Liver (tissue), 9 donors: ENCODE data around the gene ZNF831. TPM values are rescaled to one million over a fixed set of nuclear protein-coding genes. Genes with fewer than 3 reads are reported as not detected.

Experiments
- DNase-seq: peaks from one replicate; pipeline ENCODE4 v3.0.0-alpha.2; 2017; ENCODE audit warnings: low spot score
- H3K27ac ChIP-seq, 2 donors: one replicate each; pipeline ENCODE4 v1.7.0; 2013; ENCODE audit warnings: inconsistent platforms in 2 of 2, low read length in 2 of 2, control low read depth in 1 of 2, low read depth in 1 of 2, mild to moderate bottlenecking in 1 of 2
- H3K27me3 ChIP-seq, 4 donors: one replicate each; pipeline versions ENCODE4 v1.6.1 to v1.7.0; 2013; ENCODE audit warnings: low read length in 3 of 4, inconsistent platforms in 1 of 4, mild to moderate bottlenecking in 1 of 4, moderate library complexity in 1 of 4; ENCODE audit not compliant: control insufficient read depth in 4 of 4, insufficient read depth in 4 of 4
- H3K36me3 ChIP-seq, 4 donors: one replicate each; pipeline versions ENCODE4 v1.6.1 to v1.7.0; 2013; ENCODE audit warnings: low read length in 3 of 4, mild to moderate bottlenecking in 3 of 4, low read depth in 1 of 4, moderate library complexity in 1 of 4; ENCODE audit not compliant: control insufficient read depth in 4 of 4, insufficient read depth in 3 of 4
- H3K4me1 ChIP-seq, 4 donors: one replicate each; pipeline versions ENCODE4 v1.6.1 to v1.7.0; 2013; ENCODE audit warnings: low read length in 3 of 4, mild to moderate bottlenecking in 3 of 4, moderate library complexity in 1 of 4; ENCODE audit not compliant: control insufficient read depth in 4 of 4, insufficient read depth in 4 of 4
- H3K4me3 ChIP-seq, 3 donors: one replicate each; pipeline versions ENCODE4 v1.6.1 to v1.7.0; 2013; ENCODE audit warnings: low read length in 3 of 3, control low read depth in 1 of 3, low read depth in 1 of 3, mild to moderate bottlenecking in 1 of 3
- H3K9ac ChIP-seq, 2 donors: one replicate each; pipeline ENCODE4 v1.7.0; 2013; ENCODE audit warnings: low read length in 2 of 2, mild to moderate bottlenecking in 2 of 2, moderate library complexity in 2 of 2, control low read depth in 1 of 2, low read depth in 1 of 2
- H3K9me3 ChIP-seq, 4 donors: one replicate each; pipeline versions ENCODE4 v1.6.1 to v1.7.0; 2013; ENCODE audit warnings: low read length in 3 of 4; ENCODE audit not compliant: control insufficient read depth in 4 of 4
- EGR1 ChIP-seq, 2 donors: IDR thresholded peaks; 2 replicates each; pipeline ENCODE4 v1.6.1; 2016 to 2018; ENCODE audit warnings: antibody characterized with exemption in 2 of 2, low read depth in 2 of 2
- FOXA1 ChIP-seq: IDR thresholded peaks from 2 replicates; pipeline ENCODE4 v1.6.1; 2016; ENCODE audit warnings: antibody characterized with exemption
- FOXA2 ChIP-seq: IDR thresholded peaks from 2 replicates; pipeline ENCODE4 v1.6.1; 2016; ENCODE audit warnings: antibody characterized with exemption
- GABPA ChIP-seq, 2 donors: IDR thresholded peaks in 1 of 2; conservative IDR thresholded peaks in 1 of 2; 2 replicates each; pipeline ENCODE4 v1.6.1; 2016; ENCODE audit warnings: antibody characterized with exemption in 2 of 2, mild to moderate bottlenecking in 1 of 2, moderate library complexity in 1 of 2
- HNF4A ChIP-seq, 2 donors: conservative IDR thresholded peaks; 2 replicates each; pipeline ENCODE4 v1.6.1; 2016; ENCODE audit warnings: antibody characterized with exemption in 2 of 2, mild to moderate bottlenecking in 2 of 2
- HNF4G ChIP-seq: IDR thresholded peaks from 2 replicates; pipeline ENCODE4 v1.6.1; 2016; ENCODE audit warnings: antibody characterized with exemption
- RAD21 ChIP-seq, 2 donors: IDR thresholded peaks; 2 replicates each; pipeline ENCODE4 v1.6.1; 2016; ENCODE audit warnings: antibody characterized with exemption in 2 of 2, mild to moderate bottlenecking in 2 of 2
- SP1 ChIP-seq: IDR thresholded peaks from 2 replicates; pipeline ENCODE4 v1.6.1; 2018; ENCODE audit warnings: antibody characterized with exemption, mild to moderate bottlenecking
- TAF1 ChIP-seq: conservative IDR thresholded peaks from 2 replicates; pipeline ENCODE4 v1.6.1; 2016; ENCODE audit warnings: antibody characterized with exemption, mild to moderate bottlenecking
- WGBS: extraction: QIAGEN DNeasy Blood & Tissue Kit; methylation state at CpG from one replicate; pipeline ENCODE4 v1.1.7; 2013; 5-methylcytosine and 5-hydroxymethylcytosine counted together
- polyA plus RNA-seq, 2 donors: library from polyadenylated mRNA; stranded (reverse) in 1 of 2; unstranded in 1 of 2; fragments of 200-250 nt in 1 of 2; fragments of >200 nt in 1 of 2; fragmentation: Nextera tagmentation in 1 of 2; extraction: Ambion mirVana in 1 of 2; gene quantifications; one replicate each; pipeline versions ENCODE4 v1.2.1 to v1.2.3, GENCODE V29; 2013 to 2015
- total RNA-seq, 2 donors: library from RNA; depleted of rRNA; stranded (reverse); fragments of >200 nt; gene quantifications; one replicate each; pipeline ENCODE4 v1.2.3, GENCODE V29; 2014
- TF ChIP-seq, protein P1 (sequence below): IDR thresholded peaks from 2 replicates; pipeline ENCODE4 v1.6.1; 2016; ENCODE audit warnings: antibody characterized with exemption
- TF ChIP-seq, protein P2 (sequence below): IDR thresholded peaks from 2 replicates; pipeline ENCODE4 v1.6.1; 2016; ENCODE audit warnings: antibody characterized with exemption, mild to moderate bottlenecking
- TF ChIP-seq, protein P3 (sequence below): IDR thresholded peaks from 2 replicates; pipeline ENCODE4 v1.6.1; 2016; ENCODE audit warnings: antibody characterized with exemption
- donor health status: healthy.
- donor health status: healthy.
- donor health status: healthy.
- donor health status: healthy.
- donor health status: healthy.

The ZNF831 gene
- total and polyA plus RNA-seq, 4 donors: 0.06 to 0.75 (median 0.13) TPM

DNA sequence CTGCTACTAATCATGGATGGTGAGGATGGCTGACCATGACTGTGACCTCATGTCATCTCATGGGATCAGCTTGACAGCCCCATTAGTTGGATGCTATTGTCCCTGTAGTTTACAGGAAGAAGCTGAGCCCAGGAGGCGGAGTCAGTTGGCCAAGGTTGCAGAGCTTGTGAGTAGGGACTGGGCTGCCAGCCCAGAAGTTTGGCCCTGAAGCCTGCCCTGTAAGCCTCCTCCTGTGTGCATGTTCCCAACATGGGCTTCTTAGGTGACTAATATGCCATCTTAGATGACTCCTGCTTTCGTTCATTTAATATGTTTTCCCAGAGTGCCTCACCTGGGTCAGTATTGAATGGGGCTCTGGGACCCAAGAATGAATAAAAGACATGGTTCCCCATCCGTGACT lies 143.6 kb downstream of the ZNF831 start:
- Histone ChIP-seq H3K27ac (no peak overlapping the region), H3K4me3 (no peak overlapping the region), H3K9ac (no peak overlapping the region), H3K9me3 (no peaks in the 10 kb centered on the region), H3K4me1 (no peaks in the 10 kb centered on the region), H3K27me3 (peaks cover 0 to 7% (median 4%) of the 10 kb centered on the region in 4 donors), H3K36me3 (no peaks in the 10 kb centered on the region)
- 89% methylated on average over 3 of the region's 3 CpGs for WGBS
- TF ChIP-seq, protein P1, sequence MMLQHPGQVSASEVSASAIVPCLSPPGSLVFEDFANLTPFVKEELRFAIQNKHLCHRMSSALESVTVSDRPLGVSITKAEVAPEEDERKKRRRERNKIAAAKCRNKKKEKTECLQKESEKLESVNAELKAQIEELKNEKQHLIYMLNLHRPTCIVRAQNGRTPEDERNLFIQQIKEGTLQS: no peak
- no peak for TF ChIP-seq FOXA1
- no peak for TF ChIP-seq HNF4G
- TF ChIP-seq RAD21 (IDR thresholded peaks at IDR 0.05): no peak
- no peak for TF ChIP-seq FOXA2
- TF ChIP-seq EGR1 (IDR thresholded peaks at IDR 0.05; ENCODE audit: low read depth in 2 of 2): no peak
- TF ChIP-seq HNF4A (conservative IDR thresholded peaks at IDR 0.05): no peak
- no peak for TF ChIP-seq SP1
- TF ChIP-seq, protein P2, sequence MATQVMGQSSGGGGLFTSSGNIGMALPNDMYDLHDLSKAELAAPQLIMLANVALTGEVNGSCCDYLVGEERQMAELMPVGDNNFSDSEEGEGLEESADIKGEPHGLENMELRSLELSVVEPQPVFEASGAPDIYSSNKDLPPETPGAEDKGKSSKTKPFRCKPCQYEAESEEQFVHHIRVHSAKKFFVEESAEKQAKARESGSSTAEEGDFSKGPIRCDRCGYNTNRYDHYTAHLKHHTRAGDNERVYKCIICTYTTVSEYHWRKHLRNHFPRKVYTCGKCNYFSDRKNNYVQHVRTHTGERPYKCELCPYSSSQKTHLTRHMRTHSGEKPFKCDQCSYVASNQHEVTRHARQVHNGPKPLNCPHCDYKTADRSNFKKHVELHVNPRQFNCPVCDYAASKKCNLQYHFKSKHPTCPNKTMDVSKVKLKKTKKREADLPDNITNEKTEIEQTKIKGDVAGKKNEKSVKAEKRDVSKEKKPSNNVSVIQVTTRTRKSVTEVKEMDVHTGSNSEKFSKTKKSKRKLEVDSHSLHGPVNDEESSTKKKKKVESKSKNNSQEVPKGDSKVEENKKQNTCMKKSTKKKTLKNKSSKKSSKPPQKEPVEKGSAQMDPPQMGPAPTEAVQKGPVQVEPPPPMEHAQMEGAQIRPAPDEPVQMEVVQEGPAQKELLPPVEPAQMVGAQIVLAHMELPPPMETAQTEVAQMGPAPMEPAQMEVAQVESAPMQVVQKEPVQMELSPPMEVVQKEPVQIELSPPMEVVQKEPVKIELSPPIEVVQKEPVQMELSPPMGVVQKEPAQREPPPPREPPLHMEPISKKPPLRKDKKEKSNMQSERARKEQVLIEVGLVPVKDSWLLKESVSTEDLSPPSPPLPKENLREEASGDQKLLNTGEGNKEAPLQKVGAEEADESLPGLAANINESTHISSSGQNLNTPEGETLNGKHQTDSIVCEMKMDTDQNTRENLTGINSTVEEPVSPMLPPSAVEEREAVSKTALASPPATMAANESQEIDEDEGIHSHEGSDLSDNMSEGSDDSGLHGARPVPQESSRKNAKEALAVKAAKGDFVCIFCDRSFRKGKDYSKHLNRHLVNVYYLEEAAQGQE: no peak
- no peak for TF ChIP-seq GABPA (IDR thresholded peaks at IDR 0.05 in 1 of 2, conservative IDR thresholded peaks at IDR 0.05 in 1 of 2)
- no peak for TF ChIP-seq TAF1
- TF ChIP-seq, protein P3, sequence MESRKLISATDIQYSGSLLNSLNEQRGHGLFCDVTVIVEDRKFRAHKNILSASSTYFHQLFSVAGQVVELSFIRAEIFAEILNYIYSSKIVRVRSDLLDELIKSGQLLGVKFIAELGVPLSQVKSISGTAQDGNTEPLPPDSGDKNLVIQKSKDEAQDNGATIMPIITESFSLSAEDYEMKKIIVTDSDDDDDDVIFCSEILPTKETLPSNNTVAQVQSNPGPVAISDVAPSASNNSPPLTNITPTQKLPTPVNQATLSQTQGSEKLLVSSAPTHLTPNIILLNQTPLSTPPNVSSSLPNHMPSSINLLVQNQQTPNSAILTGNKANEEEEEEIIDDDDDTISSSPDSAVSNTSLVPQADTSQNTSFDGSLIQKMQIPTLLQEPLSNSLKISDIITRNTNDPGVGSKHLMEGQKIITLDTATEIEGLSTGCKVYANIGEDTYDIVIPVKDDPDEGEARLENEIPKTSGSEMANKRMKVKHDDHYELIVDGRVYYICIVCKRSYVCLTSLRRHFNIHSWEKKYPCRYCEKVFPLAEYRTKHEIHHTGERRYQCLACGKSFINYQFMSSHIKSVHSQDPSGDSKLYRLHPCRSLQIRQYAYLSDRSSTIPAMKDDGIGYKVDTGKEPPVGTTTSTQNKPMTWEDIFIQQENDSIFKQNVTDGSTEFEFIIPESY: no peak
- DNase-seq: no peak

Other genes with a start within 250 kb of the ZNF831 start
- gene NELFCD, start 182.6 kb upstream of the ZNF831 start, total RNA-seq: 10 to 100 TPM; 39.1 to 39.8 TPM
- 10 to 100 TPM; 28.1 to 35.0 TPM for gene NELFCD, start 182.6 kb upstream of the ZNF831 start, polyA plus RNA-seq
- 100 to 1,000 TPM; 146 to 233 TPM for gene CTSZ, start 156.6 kb upstream of the ZNF831 start, total RNA-seq
- 100 to 1,000 TPM in 1 of 2 donors, 10 to 100 TPM in 1; 11.8 to 229 TPM for gene CTSZ, start 156.6 kb upstream of the ZNF831 start, polyA plus RNA-seq
- gene TUBB1, start 144.4 kb upstream of the ZNF831 start, total RNA-seq: 10 to 100 TPM in 1 of 2 donors, under 1 TPM in 1; 0.17 to 59.5 TPM
- gene TUBB1, start 144.4 kb upstream of the ZNF831 start, polyA plus RNA-seq: under 1 TPM; 0.20 to 0.28 TPM
- 10 to 100 TPM; 11.7 to 16.6 TPM for gene ATP5F1E, start 131.5 kb upstream of the ZNF831 start, total RNA-seq
- gene ATP5F1E, start 131.5 kb upstream of the ZNF831 start, polyA plus RNA-seq: 100 to 1,000 TPM in 1 of 2 donors, 10 to 100 TPM in 1; 38.8 to 148 TPM
- 10 to 100 TPM; 32.0 to 38.1 TPM for gene PRELID3B, start 121.0 kb upstream of the ZNF831 start, total RNA-seq
- gene PRELID3B, start 121.0 kb upstream of the ZNF831 start, polyA plus RNA-seq: 10 to 100 TPM; 18.2 to 18.6 TPM
- gene EDN3, start 136.8 kb downstream of the ZNF831 start, total RNA-seq: under 1 TPM in 1 of 2 donors, not detected in 1; 0.09 TPM
- not detected for gene EDN3, start 136.8 kb downstream of the ZNF831 start, polyA plus RNA-seq